Measurements from ENCODE around the gene USP9X.
"Not testable (repeated sequence)": the region's sequence is repeated elsewhere in the genome, so short reads cannot be mapped to it uniquely, and the experiment has no call there.

DNA sequence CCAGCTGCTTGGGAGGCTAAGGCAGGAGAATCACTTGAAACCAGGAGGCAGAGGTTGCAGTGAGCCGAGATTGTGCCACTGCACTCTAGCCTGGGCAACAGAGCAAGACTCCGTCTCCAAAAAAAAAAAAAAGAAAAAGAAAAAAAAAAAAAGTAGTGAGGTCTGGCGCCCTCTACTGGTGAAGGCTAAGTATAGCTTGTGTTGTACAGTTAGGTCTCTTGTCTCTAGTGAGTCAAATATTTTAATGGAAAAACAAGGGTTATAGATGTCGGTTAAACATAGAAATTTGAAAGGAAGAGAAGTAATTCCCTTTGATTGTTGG is 29.8 kb downstream of the USP9X start:
- TF ChIP-seq, protein P1, sequence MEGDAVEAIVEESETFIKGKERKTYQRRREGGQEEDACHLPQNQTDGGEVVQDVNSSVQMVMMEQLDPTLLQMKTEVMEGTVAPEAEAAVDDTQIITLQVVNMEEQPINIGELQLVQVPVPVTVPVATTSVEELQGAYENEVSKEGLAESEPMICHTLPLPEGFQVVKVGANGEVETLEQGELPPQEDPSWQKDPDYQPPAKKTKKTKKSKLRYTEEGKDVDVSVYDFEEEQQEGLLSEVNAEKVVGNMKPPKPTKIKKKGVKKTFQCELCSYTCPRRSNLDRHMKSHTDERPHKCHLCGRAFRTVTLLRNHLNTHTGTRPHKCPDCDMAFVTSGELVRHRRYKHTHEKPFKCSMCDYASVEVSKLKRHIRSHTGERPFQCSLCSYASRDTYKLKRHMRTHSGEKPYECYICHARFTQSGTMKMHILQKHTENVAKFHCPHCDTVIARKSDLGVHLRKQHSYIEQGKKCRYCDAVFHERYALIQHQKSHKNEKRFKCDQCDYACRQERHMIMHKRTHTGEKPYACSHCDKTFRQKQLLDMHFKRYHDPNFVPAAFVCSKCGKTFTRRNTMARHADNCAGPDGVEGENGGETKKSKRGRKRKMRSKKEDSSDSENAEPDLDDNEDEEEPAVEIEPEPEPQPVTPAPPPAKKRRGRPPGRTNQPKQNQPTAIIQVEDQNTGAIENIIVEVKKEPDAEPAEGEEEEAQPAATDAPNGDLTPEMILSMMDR (IDR thresholded peaks at IDR 0.05), result peak; percentile 66 to 76 (median 67)
- TF ChIP-seq POLR2A (IDR thresholded peaks at IDR 0.05), result not testable (repeated sequence)

All from vagina (tissue), 2 donors.